Right lobe of liver (tissue), 4 donors: ENCODE measurements around the gene CRKL.

Experiments
- CTCF ChIP-seq, 4 donors: fragments of 200-600 bp in 3 of 4; fragments of 450-650 bp in 1 of 4; IDR thresholded peaks; one replicate each; pipeline versions ENCODE4 v1.5.1 to v1.8.0; 2016 to 2022; ENCODE audit warnings: antibody characterized with exemption in 4 of 4, mild to moderate bottlenecking in 2 of 4
- POLR2A ChIP-seq: fragments of 450-650 bp; IDR thresholded peaks from one replicate; pipeline ENCODE4 v1.6.1; 2017; ENCODE audit warnings: antibody characterized with exemption, mild to moderate bottlenecking
- donor health status: DM: no; HTN: no; CAD: no.
- donor health status: DM: no; HTN: no; CAD: no.
- donor health status: DM: no; HTN: yes; CAD: no.

DNA sequence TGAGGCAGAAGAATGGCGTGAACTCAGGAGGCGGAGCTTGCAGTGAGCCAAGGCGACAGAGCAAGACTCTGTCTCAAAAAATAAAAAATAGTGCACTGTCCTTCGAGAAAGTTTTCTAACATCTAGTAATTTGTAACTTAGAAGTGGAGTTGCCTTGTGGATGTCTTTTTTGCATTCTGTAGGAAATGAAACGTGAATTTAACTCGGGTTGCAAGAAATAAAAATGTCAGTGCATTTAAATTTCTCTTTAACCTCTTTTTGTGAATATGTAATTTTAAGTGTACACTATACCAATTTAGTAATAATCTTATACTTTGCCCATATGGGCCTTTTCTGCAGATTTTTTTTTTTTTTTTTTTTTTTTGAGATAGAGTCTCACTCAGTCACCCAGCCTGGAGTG is 26.2 kb upstream of the CRKL start:
- TF ChIP-seq CTCF (IDR thresholded peaks at IDR 0.05): no peak
- TF ChIP-seq POLR2A: no peak
